ENCODE results near the gene UBN1.

- TF ChIP-seq CTCF (IDR thresholded peaks at IDR 0.05; ENCODE audit: low read length) (no peak), EZH2 (IDR thresholded peaks at IDR 0.05; ENCODE audit: borderline replicate concordance, low read length) (no peak)
Observed at GRCh38 chr16:4882000-4882632, 34.8 kb downstream of the UBN1 start.

Measured in OCI-LY1 (cell line).